HG03460 (cell line): ENCODE results near the gene MUCL3.
"Not testable (repeated sequence)": the region's sequence is repeated elsewhere in the genome, so short reads cannot be mapped to it uniquely, and the experiment has no call there.

Experiments used
- ATAC-seq: cut with Tn5 transposase; IDR thresholded peaks from one replicate; pipeline ENCODE4 v1.9.1; 2021; ENCODE audit not compliant: unreplicated experiment

MUCL3 gene

GRCh38 chr6:30974490-30975252 is 33.9 kb downstream of the MUCL3 start:
- no peak for ATAC-seq

GRCh38 chr6:30979141-30979540 is 38.4 kb downstream of the MUCL3 start:
- ATAC-seq = no peak

- no peak for ATAC-seq
Measured at GRCh38 chr6:30979690-30980089, 38.9 kb downstream of the MUCL3 start.

- ATAC-seq = no peak
Measured at GRCh38 chr6:30981942-30982772, 41.4 kb downstream of the MUCL3 start.

GRCh38 chr6:30983439-30983838 is 42.7 kb downstream of the MUCL3 start, which contains the start of gene MUC21:
Gene MUC21, plus strand, starts transcription at chr6:30983718. Its CDS starts 241 bp downstream, at chr6:30983959.
- ATAC-seq = no peak

- no peak for ATAC-seq
Measured at GRCh38 chr6:30985490-30985889, 44.7 kb downstream of the MUCL3 start.

GRCh38 chr6:30987304-30987703 is 46.5 kb downstream of the MUCL3 start:
- ATAC-seq = no peak

GRCh38 chr6:30988209-30988825 is 47.5 kb downstream of the MUCL3 start:
- ATAC-seq = no peak

- no peak for ATAC-seq
Measured at GRCh38 chr6:30990422-30991086, 49.8 kb downstream of the MUCL3 start.

- ATAC-seq = no peak
Measured at GRCh38 chr6:30991891-30992290, 51.1 kb downstream of the MUCL3 start.

- ATAC-seq = no peak
Measured at GRCh38 chr6:30997301-30997700, 56.5 kb downstream of the MUCL3 start.

- ATAC-seq = no peak
Measured at GRCh38 chr6:30998785-30999184, 58.0 kb downstream of the MUCL3 start.

GRCh38 chr6:31000067-31000860 is 59.5 kb downstream of the MUCL3 start:
- not testable (repeated sequence) for ATAC-seq

GRCh38 chr6:31001281-31001888 is 60.6 kb downstream of the MUCL3 start:
- no peak for ATAC-seq

GRCh38 chr6:31002471-31002870 is 61.7 kb downstream of the MUCL3 start:
- ATAC-seq = no peak
